Measurements from ENCODE around the gene TWF1.

- TF ChIP-seq CTCF (IDR thresholded peaks at IDR 0.05; ENCODE audit: poor library complexity, severe bottlenecking) (no peak), POLR2AphosphoS5 (IDR thresholded peaks at IDR 0.05) (no peak), REST (IDR thresholded peaks at IDR 0.05; ENCODE audit: borderline replicate concordance) (no peak), EP300 (conservative IDR thresholded peaks at IDR 0.05; ENCODE audit: poor library complexity, severe bottlenecking) (no peak), TAF1 (IDR thresholded peaks at IDR 0.05; ENCODE audit: low read depth) (no peak), RAD21 (conservative IDR thresholded peaks at IDR 0.05) (no peak), EZH2 (IDR thresholded peaks at IDR 0.05; ENCODE audit: borderline replicate concordance, insufficient read depth, low read length, poor library complexity, severe bottlenecking) (no peak)
Measured at GRCh38 chr12:43824207-43824775, 18.2 kb upstream of the TWF1 start.
